HepG2 (cell line): ENCODE data around the gene ZNHIT1.

Experiments
- GTF2F1 ChIP-seq: fragments of 150-350 bp; IDR thresholded peaks from 2 replicates; pipeline ENCODE4 v1.6.1; 2014; ENCODE audit warnings: low read length
- HMGA1 ChIP-seq: sonication (generic); formaldehyde crosslinking; conservative IDR thresholded peaks from 2 replicates; pipeline ENCODE4 v1.4.0; 2020; ENCODE audit warnings: missing genetic modification reagents
- KDM5B ChIP-seq: sonication (generic); formaldehyde crosslinking; IDR thresholded peaks from 2 replicates; pipeline ENCODE4 v1.4.0; 2020; ENCODE audit warnings: missing genetic modification reagents, mild to moderate bottlenecking, borderline replicate concordance
- MXD4 ChIP-seq: IDR thresholded peaks from 2 replicates; pipeline ENCODE4 v1.6.1; 2016; ENCODE audit warnings: mild to moderate bottlenecking, missing biosample characterization, missing genetic modification reagents
- POLR2AphosphoS5 ChIP-seq: IDR thresholded peaks from 2 replicates; pipeline ENCODE4 v1.6.1; 2012; ENCODE audit warnings: low read depth, low read length
- RFX5 ChIP-seq: IDR thresholded peaks from 2 replicates; pipeline ENCODE4 v1.6.1; 2011; ENCODE audit warnings: low read depth, low read length, improper control_type of control experiment
- TCF12 ChIP-seq, 2 experiments: fragments of 450-650 bp in 1 of 2; sonication (generic) in 1 of 2; formaldehyde crosslinking in 1 of 2; IDR thresholded peaks; 2 replicates each; pipeline versions ENCODE4 v1.6.1 to v1.8.0; 2017 to 2022; ENCODE audit warnings: antibody characterized with exemption in 1 of 2, mild to moderate bottlenecking in 1 of 2, missing genetic modification reagents in 1 of 2, moderate library complexity in 1 of 2
- ZNF292 ChIP-seq: sonication (generic); formaldehyde crosslinking; IDR thresholded peaks from 2 replicates; pipeline ENCODE4 v1.8.1; 2022; ENCODE audit warnings: mild to moderate bottlenecking, low read depth, missing genetic modification reagents, borderline replicate concordance
- TF ChIP-seq, protein P1 (sequence below): sonication (generic); formaldehyde crosslinking; IDR thresholded peaks from 2 replicates; pipeline ENCODE4 v1.4.0; 2020; ENCODE audit warnings: missing genetic modification reagents

DNA sequence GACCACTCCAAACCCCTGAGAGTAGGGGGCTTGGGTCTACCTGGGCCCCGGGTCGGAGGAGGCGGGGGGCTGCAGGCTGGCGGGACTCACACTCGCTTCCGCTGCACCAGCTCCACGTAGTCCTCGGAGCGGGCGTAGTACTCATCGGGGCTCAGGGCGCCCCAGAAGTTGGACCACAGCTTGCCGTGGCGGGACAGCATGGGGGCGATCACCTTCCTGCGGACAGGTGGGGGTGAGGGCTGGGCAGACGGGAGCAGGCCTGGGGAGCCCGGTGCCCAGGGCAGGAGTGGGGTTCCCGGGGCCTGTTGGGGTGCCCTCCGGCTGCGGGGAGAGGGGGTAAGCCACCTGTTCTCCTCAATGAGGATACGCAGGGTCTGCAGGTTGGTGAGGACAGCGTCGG is 6.5 kb upstream of the ZNHIT1 start:
- TF ChIP-seq MXD4 (CRISPR knock-in tag) (no peak), TCF12 (IDR thresholded peaks at IDR 0.05) (no peak), TCF12 (CRISPR knock-in tag; IDR thresholded peaks at IDR 0.05) (no peak), ZNF292 (CRISPR knock-in tag) (no peak), POLR2AphosphoS5 (no peak), KDM5B (no peak), RFX5 (no peak), GTF2F1 (no peak), HMGA1 (CRISPR knock-in tag) (no peak)
- TF ChIP-seq, protein P1, sequence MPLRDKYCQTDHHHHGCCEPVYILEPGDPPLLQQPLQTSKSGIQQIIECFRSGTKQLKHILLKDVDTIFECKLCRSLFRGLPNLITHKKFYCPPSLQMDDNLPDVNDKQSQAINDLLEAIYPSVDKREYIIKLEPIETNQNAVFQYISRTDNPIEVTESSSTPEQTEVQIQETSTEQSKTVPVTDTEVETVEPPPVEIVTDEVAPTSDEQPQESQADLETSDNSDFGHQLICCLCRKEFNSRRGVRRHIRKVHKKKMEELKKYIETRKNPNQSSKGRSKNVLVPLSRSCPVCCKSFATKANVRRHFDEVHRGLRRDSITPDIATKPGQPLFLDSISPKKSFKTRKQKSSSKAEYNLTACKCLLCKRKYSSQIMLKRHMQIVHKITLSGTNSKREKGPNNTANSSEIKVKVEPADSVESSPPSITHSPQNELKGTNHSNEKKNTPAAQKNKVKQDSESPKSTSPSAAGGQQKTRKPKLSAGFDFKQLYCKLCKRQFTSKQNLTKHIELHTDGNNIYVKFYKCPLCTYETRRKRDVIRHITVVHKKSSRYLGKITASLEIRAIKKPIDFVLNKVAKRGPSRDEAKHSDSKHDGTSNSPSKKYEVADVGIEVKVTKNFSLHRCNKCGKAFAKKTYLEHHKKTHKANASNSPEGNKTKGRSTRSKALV, result no peak
